H4 (cell line): ENCODE results near the gene WWC2. TPM values are rescaled to one million over a fixed set of nuclear protein-coding genes. Genes with fewer than 3 reads are reported as not detected.
A peak's percentile ranks its signal among the peaks of the same experiment; 100 is the strongest.
"Not testable (repeated sequence)": the region's sequence is repeated elsewhere in the genome, so short reads cannot be mapped to it uniquely, and the experiment has no call there.

ENCODE experiments used
- DNase-seq: peaks from one replicate; pipeline ENCODE4 v3.0.0-alpha.2; 2015; ENCODE audit warnings: low spot score
- total RNA-seq: library from RNA; depleted of rRNA; stranded (reverse); fragments of >200 nt; shearing (Covaris generic); gene quantifications from 2 replicates; pipeline ENCODE4 v1.2.3, GENCODE V29; 2014

Gene WWC2
- total RNA-seq, 1 experiment from 2014 or later = 10.9 TPM

- DNase-seq = no peak
These were observed 73.8 kb downstream of the WWC2 start for GRCh38 chr4:183172881-183173280.

DNA sequence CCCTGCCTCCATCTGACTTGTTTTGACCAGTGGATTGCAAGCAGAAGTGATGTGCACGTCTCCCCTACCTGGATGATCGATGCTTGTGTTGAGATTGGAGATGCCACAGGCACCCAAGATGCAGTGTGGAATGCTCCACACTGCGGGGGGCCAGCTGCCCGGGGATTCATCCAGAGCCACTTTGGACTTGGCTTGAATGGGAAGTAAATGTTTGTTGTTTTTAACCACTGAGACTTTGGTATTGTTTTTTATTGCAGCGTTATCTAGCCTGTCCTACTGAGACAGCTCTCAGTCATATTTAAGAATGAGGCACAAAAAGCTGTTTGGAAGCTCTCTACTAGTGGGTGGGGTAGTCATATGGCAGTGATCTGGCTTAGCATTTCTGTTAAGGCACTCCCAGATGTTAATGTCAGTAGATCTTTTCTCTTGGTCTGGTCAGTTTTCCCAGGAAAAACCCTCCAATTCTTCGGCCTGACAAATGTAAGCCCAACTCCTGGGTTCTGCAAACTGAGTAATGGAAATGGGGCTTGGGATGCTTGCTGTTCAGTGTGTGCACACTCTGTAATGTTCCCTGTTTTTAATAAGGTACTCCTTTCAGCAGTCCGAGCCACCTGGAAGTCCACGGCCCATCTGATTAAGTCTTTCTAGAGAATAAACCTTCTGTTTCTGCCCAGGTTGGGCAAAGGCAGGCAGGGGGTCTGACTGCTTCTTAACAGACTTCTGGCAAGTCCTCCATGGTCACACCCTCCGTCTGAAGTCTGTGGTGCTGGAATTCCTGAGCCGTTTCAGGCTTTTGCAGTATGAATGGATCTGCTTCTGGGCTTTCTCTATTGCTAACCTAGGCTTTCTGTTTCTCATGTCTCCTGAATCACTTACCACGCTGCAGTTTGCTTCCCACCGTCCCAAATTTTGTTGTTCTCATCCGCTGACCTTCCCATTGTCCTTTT is 74.8 kb downstream of the WWC2 start:
- DNase-seq = no peak

GRCh38 chr4:183175631-183176232 is 76.7 kb downstream of the WWC2 start:
- DNase-seq = no peak

DNA sequence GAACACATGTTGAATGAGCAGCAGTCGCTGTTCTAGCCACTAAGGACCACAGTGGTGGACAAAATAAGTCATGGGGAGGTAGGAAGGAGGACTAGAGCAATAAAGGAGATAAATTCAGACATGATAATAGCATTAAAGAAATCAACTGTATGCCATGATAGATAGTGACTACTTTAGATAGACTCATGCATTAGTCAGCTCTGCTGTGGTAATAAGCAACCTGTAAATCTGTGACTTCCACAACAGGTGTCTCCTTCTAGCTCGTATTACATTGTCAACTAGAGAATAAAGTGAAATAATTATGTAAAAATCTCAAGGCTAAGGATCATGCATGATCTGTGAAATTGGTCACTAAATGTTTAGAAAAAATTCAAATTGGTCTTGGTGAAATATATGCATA is 77.9 kb downstream of the WWC2 start:
- DNase-seq = no peak

- DNase-seq = no peak
These were observed 79.1 kb downstream of the WWC2 start for GRCh38 chr4:183178201-183178600.

GRCh38 chr4:183180096-183180495 is 81.0 kb downstream of the WWC2 start:
- no peak for DNase-seq

- no peak for DNase-seq
These were observed 81.6 kb downstream of the WWC2 start for GRCh38 chr4:183180621-183181020.

- DNase-seq = no peak
These were observed 82.0 kb downstream of the WWC2 start for GRCh38 chr4:183181081-183181480.

DNA sequence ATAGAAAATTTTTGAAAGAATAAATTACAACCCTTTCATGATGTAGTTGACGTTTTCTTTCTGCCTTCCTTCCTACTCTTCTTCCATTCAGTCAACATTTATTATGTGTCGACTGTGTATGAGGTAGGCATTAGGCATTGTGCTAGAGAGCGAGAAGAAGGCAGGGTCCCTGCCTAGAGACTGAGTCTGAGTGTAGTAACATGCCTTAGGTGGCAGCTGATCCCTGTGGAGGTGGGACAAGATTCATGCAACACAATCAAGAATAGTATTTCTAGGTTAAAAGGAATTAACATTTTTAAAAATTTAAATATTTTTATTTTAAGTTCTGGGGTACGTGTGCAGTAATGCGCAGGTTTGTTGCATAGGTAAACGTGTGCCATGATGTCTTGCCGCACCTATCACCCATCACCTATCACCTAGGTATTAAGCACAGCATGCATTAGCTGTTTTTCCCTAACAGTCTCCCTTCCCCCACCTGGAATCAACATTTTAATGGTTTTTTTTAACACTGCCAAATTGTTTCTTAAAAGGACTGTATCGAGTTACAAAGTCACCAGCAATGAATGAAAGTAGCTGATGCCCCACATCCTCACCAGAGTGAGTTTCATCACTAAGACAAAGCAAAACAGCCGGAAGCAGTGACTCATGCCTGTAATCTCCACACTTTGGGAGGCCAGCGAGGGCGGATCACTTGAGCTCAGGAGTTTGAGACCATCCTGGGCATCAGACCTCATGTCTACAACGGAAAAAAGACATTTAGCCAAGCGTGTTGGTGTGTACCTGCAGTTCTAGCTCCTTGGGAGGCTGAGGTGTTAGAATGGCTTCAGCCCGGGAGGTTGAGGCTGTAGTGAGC is 84.0 kb downstream of the WWC2 start:
- peak; percentile 94 for DNase-seq

DNA sequence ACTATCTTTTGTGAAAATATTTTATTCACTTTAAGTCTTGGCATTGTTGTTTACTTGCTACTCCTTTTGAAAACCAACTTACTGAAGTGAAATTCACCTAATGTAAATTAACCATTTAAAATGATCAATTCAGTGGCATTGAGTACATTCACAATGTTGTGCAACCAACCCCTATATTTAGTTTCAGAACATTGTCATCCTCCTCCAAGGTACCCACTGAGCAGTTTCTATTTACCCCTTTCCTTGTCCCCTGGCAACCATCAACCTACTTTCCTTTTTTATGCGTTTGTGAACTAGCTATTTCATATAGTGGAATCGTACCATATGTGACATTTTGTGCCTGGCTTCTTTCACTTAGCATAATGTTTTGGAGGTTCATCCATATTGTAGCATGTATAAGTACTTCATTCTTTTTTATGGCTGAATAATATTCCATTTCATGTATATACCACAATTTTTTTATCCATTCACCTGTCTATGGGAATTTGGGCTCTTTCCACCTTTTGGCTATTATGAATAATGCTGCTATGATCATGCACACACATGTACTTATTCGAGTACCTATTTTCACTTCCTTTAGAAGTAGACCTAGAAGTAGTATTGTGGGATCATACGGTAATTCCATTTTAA is 85.0 kb downstream of the WWC2 start:
- no peak for DNase-seq

- peak; percentile 47 for DNase-seq
These were observed 86.0 kb downstream of the WWC2 start for GRCh38 chr4:183185018-183185417.

DNA sequence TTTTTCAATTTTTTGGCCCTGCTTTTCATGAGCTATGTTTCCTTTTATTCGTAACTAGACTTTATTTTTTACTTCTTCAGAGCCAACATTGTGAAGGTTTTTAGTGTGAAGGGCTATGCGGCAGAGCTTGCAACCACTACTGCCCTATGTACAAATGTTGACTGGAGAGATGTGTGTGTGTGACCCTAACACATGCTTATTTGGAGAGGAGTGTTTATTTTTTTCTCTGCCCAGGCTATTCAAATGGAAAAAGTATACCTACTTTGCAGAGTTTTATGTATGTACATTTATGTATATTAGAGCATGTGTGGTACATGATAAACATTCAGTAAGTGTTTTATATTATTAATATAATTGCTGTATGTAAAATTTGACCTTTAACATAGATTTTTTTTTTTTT is 86.5 kb downstream of the WWC2 start:
- DNase-seq = no peak

- no peak for DNase-seq
These were observed 87.8 kb downstream of the WWC2 start for GRCh38 chr4:183186813-183187212.

- no peak for DNase-seq
These were observed 92.0 kb downstream of the WWC2 start for GRCh38 chr4:183190900-183191527.

GRCh38 chr4:183191630-183192029 is 92.6 kb downstream of the WWC2 start:
- no peak for DNase-seq

GRCh38 chr4:183192571-183192970 is 93.5 kb downstream of the WWC2 start:
- no peak for DNase-seq

GRCh38 chr4:183193730-183194338 is 94.8 kb downstream of the WWC2 start:
- DNase-seq = not testable (repeated sequence)

DNA sequence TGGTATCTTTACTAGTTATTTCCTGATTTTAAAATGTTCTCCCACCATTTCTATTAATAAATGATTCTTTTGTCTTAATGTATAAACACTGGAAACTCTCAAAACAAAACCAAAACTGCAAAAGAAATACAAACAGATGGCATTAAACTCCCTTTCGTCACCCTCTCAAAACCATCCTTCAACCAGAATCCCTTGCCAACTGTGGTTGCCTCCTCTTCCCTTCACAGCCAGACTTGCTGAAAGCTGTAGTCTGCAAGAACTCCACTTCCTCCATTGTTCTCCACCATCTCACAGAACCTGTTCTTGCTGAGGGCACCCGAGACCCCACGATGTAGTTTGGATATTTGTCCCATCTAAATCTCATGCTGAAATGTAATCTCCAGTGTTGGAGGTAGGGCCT is 96.5 kb downstream of the WWC2 start:
- DNase-seq = no peak

DNA sequence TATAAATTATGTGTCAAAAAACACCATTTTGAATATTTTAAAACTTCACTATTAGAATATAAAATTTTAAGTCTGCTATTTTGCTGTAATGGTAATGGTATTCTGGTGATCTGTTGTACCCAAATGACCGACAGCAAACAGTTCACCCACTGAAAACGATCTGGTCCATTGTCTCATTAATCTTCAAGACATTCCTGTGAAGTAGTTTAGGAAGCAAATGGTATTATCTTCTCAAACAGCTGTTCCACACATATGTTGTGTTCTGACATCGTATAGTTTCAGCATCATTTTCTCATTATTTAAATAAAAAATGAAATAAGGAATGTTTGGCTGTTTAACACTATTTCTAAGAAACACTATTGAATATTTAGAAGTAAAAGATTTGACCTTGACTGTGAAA is 98.1 kb downstream of the WWC2 start:
- no peak for DNase-seq

- DNase-seq = peak; percentile 83
These were observed 101.4 kb downstream of the WWC2 start for GRCh38 chr4:183200453-183200852.

DNA sequence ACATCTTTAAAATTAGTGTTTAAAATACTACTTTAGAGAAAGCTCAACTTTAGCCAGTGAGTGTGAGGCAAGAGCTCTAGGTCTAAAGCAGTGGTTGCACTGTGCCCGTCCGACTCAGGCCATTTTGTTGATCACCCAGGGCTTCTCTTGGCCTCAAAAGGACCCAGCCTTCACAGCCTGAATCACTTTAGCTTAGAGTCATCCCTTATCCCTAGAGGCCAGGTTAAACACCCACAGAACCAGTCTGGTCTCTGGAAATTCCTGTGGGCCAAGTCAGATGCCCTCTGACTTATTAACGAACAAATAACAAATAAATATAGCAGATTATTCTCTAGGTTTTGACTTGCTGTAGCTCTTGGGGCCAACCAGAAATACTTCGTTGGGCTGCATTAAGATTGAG is 102.3 kb downstream of the WWC2 start:
- no peak for DNase-seq
